Left ventricle myocardium inferior (tissue), 1 donor: ENCODE data around the gene LEFTY2. TPM values are rescaled to one million over a fixed set of nuclear protein-coding genes. Genes with fewer than 3 reads are reported as not detected.
"Not testable (repeated sequence)": the region's sequence is repeated elsewhere in the genome, so short reads cannot be mapped to it uniquely, and the experiment has no call there.

ENCODE experiments used
- DNase-seq: peaks from one replicate; pipeline ENCODE4 v3.0.0-alpha.2; 2020
- H3K27ac ChIP-seq: fragments of 200-600 bp; replicated peaks from 2 replicates; pipeline ENCODE4 v1.8.0; 2021
- H3K27me3 ChIP-seq: fragments of 200-600 bp; 2 replicates; pipeline ENCODE4 v1.8.0; 2021; ENCODE audit warnings: low read depth
- H3K36me3 ChIP-seq: fragments of 200-600 bp; 2 replicates; pipeline ENCODE4 v1.8.0; 2021
- H3K4me1 ChIP-seq: fragments of 200-600 bp; 2 replicates; pipeline ENCODE4 v1.8.0; 2021
- H3K4me3 ChIP-seq: fragments of 200-600 bp; 2 replicates; pipeline ENCODE4 v1.8.0; 2021; ENCODE audit warnings: mild to moderate bottlenecking, moderate library complexity
- H3K9me3 ChIP-seq: fragments of 200-600 bp; replicated peaks from 2 replicates; pipeline ENCODE4 v1.8.0; 2021
- CTCF ChIP-seq: fragments of 200-600 bp; IDR thresholded peaks from 2 replicates; pipeline ENCODE4 v1.8.0; 2021; ENCODE audit warnings: antibody characterized with exemption, mild to moderate bottlenecking, borderline replicate concordance
- intact Hi-C: fragments of 100-400 bp; cut with micrococcal nuclease; formaldehyde crosslinking; loops from one replicate; pipeline ENCODE4 v1.11.0; 2022
- total RNA-seq: library from RNA; stranded (reverse); fragmentation: NEBNext Ultra II Directional; extraction: Animal tissue kit (Norgen Biotek cat#: 25700); gene quantifications from one replicate; pipeline ENCODE4 v1.2.1, GENCODE V29; 2021
- donor health status: DM: no; HTN: yes; CAD: no; lungs with severe emphysema.

LEFTY2 gene
- total RNA-seq, 1 donor from 2014 or later: 0.69 TPM

- H3K27me3 ChIP-seq: peaks cover 6% of the 10 kb centered on the region
- H3K9me3 ChIP-seq: no peaks in the 10 kb centered on the region
- no peak for TF ChIP-seq CTCF
- H3K4me1 ChIP-seq: peaks cover 32% of the 10 kb centered on the region
- H3K4me3 ChIP-seq: no peak overlapping the region
- intact Hi-C loops: no loop called here
- DNase-seq: no peak
- no peak overlapping the region for H3K27ac ChIP-seq
- no peaks in the 10 kb centered on the region for H3K36me3 ChIP-seq
Observed at GRCh38 chr1:225944387-225944786, 3.4 kb upstream of the LEFTY2 start.

GRCh38 chr1:225943582-225943981, 2.6 kb upstream of the LEFTY2 start:
- no peak overlapping the region for H3K4me3 ChIP-seq
- H3K9me3 ChIP-seq: no peaks in the 10 kb centered on the region
- no peak for DNase-seq
- H3K27me3 ChIP-seq: peaks cover 3% of the 10 kb centered on the region
- H3K36me3 ChIP-seq: no peaks in the 10 kb centered on the region
- intact Hi-C loops: no loop called here
- peak overlapping the region; percentile 27 for H3K27ac ChIP-seq
- H3K4me1 ChIP-seq: peaks cover 32% of the 10 kb centered on the region
- TF ChIP-seq CTCF: no peak

GRCh38 chr1:225942574-225942973, 1.6 kb upstream of the LEFTY2 start:
- Histone ChIP-seq H3K9me3 (no peaks in the 10 kb centered on the region), H3K4me3 (no peak overlapping the region), H3K27ac (peak overlapping the region; percentile 75), H3K4me1 (peaks cover 32% of the 10 kb centered on the region), H3K36me3 (no peaks in the 10 kb centered on the region), H3K27me3 (no peaks in the 10 kb centered on the region)
- no peak for TF ChIP-seq CTCF
- no peak for DNase-seq
- intact Hi-C loops: no loop called here

- no peaks in the 10 kb centered on the region for H3K27me3 ChIP-seq
- H3K9me3 ChIP-seq: no peaks in the 10 kb centered on the region
- intact Hi-C loops: no loop called here
- H3K4me3 ChIP-seq: no peak overlapping the region
- TF ChIP-seq CTCF: no peak
- H3K4me1 ChIP-seq: peaks cover 32% of the 10 kb centered on the region
- no peaks in the 10 kb centered on the region for H3K36me3 ChIP-seq
- no peak for DNase-seq
- peak overlapping the region; percentile 75 for H3K27ac ChIP-seq
Observed at GRCh38 chr1:225941942-225942222, 862 bp upstream of the LEFTY2 start.

- DNase-seq: no peak
- Histone ChIP-seq H3K4me3 (peak overlapping the region; percentile 33), H3K27me3 (no peaks in the 10 kb centered on the region), H3K4me1 (peaks cover 32% of the 10 kb centered on the region), H3K9me3 (no peaks in the 10 kb centered on the region), H3K36me3 (no peaks in the 10 kb centered on the region), H3K27ac (peak overlapping the region; percentile 75)
- intact Hi-C loops: no loop called here
- TF ChIP-seq CTCF: no peak
Observed at GRCh38 chr1:225940385-225941151, 452 bp downstream of the LEFTY2 start.

- H3K9me3 ChIP-seq, H3K4me3 ChIP-seq, DNase-seq, H3K27me3 ChIP-seq, H3K27ac ChIP-seq, H3K36me3 ChIP-seq, intact Hi-C loops: not testable (repeated sequence)
- peaks cover 32% of the 10 kb centered on the region for H3K4me1 ChIP-seq
Observed at GRCh38 chr1:225939939-225940310, 1.1 kb downstream of the LEFTY2 start.

GRCh38 chr1:225939097-225939938, 1.7 kb downstream of the LEFTY2 start:
- H3K4me1 ChIP-seq: peaks cover 32% of the 10 kb centered on the region
- H3K36me3 ChIP-seq, intact Hi-C loops, DNase-seq, H3K27ac ChIP-seq, H3K4me3 ChIP-seq, H3K9me3 ChIP-seq, H3K27me3 ChIP-seq: not testable (repeated sequence)
